Ishikawa (cell line): Measurements from ENCODE around the gene BTNL2.

Experiments used
- CEBPB ChIP-seq: IDR thresholded peaks from 2 replicates; pipeline ENCODE4 v1.6.1; 2012
- CREB1 ChIP-seq: IDR thresholded peaks from 2 replicates; pipeline ENCODE4 v1.6.1; 2012; ENCODE audit warnings: low read depth
- EGR1 ChIP-seq: IDR thresholded peaks from 2 replicates; pipeline ENCODE4 v1.6.1; 2012
- EP300 ChIP-seq: IDR thresholded peaks from 2 replicates; pipeline ENCODE4 v1.6.1; 2012; ENCODE audit warnings: borderline replicate concordance
- FOXM1 ChIP-seq: IDR thresholded peaks from 2 replicates; pipeline ENCODE4 v1.6.1; 2012; ENCODE audit warnings: low read depth, borderline replicate concordance
- RAD21 ChIP-seq: IDR thresholded peaks from 2 replicates; pipeline ENCODE4 v1.6.1; 2012; ENCODE audit warnings: low read depth
- TAF1 ChIP-seq: IDR thresholded peaks from 2 replicates; pipeline ENCODE4 v1.6.1; 2012; ENCODE audit warnings: low read depth, mild to moderate bottlenecking
- TCF12 ChIP-seq: IDR thresholded peaks from 2 replicates; pipeline ENCODE4 v1.6.1; 2012; ENCODE audit warnings: low read depth
- TEAD4 ChIP-seq: IDR thresholded peaks from 2 replicates; pipeline ENCODE4 v1.6.1; 2012
- YY1 ChIP-seq: IDR thresholded peaks from 2 replicates; pipeline ENCODE4 v1.6.1; 2012; ENCODE audit warnings: low read depth
- ZBTB7A ChIP-seq: IDR thresholded peaks from 2 replicates; pipeline ENCODE4 v1.6.1; 2012; ENCODE audit warnings: low read depth
- TF ChIP-seq, protein P1 (sequence below): IDR thresholded peaks from 2 replicates; pipeline ENCODE4 v1.6.1; 2012

DNA sequence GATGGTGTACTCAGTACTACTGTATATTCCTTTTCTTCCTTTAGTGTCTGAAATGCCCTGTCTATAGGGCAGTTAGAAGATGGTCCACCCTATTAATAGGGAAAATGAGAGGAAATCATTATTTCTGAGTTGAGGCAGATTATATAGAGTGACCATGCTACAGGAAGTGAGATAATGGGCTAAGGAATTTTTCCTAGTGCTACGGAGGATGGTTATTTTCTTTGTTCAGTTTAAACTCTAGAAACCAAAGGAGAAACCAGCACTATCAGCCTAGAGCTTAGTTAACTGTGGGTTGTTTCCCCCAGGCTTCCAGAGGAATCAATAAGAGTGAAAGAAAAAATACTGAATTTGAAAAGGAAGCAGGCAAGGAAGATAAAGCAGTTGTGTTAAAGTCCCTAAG lies 35.8 kb downstream of the BTNL2 start:
- no peak for TF ChIP-seq EGR1
- no peak for TF ChIP-seq EP300
- no peak for TF ChIP-seq CREB1
- TF ChIP-seq FOXM1 = no peak
- TF ChIP-seq TEAD4 = no peak
- TF ChIP-seq RAD21 = no peak
- TF ChIP-seq TAF1 = no peak
- no peak for TF ChIP-seq YY1
- TF ChIP-seq, protein P1, sequence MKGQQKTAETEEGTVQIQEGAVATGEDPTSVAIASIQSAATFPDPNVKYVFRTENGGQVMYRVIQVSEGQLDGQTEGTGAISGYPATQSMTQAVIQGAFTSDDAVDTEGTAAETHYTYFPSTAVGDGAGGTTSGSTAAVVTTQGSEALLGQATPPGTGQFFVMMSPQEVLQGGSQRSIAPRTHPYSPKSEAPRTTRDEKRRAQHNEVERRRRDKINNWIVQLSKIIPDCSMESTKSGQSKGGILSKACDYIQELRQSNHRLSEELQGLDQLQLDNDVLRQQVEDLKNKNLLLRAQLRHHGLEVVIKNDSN = no peak
- TF ChIP-seq CEBPB = no peak
- no peak for TF ChIP-seq TCF12
- TF ChIP-seq ZBTB7A = no peak
